H1 (cell line): ENCODE data around the gene TNXB. TPM values are rescaled to one million over a fixed set of nuclear protein-coding genes. Genes with fewer than 3 reads are reported as not detected.

Experiments
- CTCF ChIA-PET: fragments of 300-600 bp; sonication (Branson Sonifier 250); formaldehyde crosslinking; loops from one replicate; lab custom pipeline; 2021; ENCODE audit not compliant: partially characterized antibody; lab: Charles Lee
- POLR2A ChIA-PET: fragments of 300-600 bp; sonication (Branson Sonifier 250); formaldehyde crosslinking; loops from one replicate; lab custom pipeline; 2021; ENCODE audit warnings: inconsistent platforms; ENCODE audit not compliant: partially characterized antibody; lab: Charles Lee
- DNase-seq, 2 experiments: peaks; one replicate each; pipeline versions ENCODE4 v3.0.0 to v3.0.0-alpha.2; 2010 to 2022; ENCODE audit warnings: low spot score in 2 of 2, low read depth in 1 of 2, mixed read lengths in 1 of 2
- FAIRE-seq: peaks from 2 replicates; lab custom pipeline; 2011; peaks lifted over from hg19 to GRCh38; lab: Jason Lieb, UNC
- H2AFZ ChIP-seq: 2 replicates; pipeline ENCODE4 v1.8.1; 2012; ENCODE audit warnings: low read length, inconsistent platforms
- H2AK5ac ChIP-seq: 2 replicates; pipeline ENCODE4 v1.6.1; 2013; ENCODE audit warnings: low read depth, low read length
- H2BK120ac ChIP-seq: replicated peaks from 2 replicates; pipeline ENCODE3; 2013; ENCODE audit warnings: low read depth, low read length, inconsistent platforms
- H2BK12ac ChIP-seq: 2 replicates; pipeline ENCODE4 v1.6.1; 2013; ENCODE audit warnings: low read depth, low read length
- H2BK15ac ChIP-seq: 2 replicates; pipeline ENCODE4 v1.6.1; 2013; ENCODE audit warnings: low read length
- H2BK20ac ChIP-seq: 2 replicates; pipeline ENCODE4 v1.6.1; 2013; ENCODE audit warnings: low read length
- H2BK5ac ChIP-seq: 2 replicates; pipeline ENCODE4 v1.6.1; 2013; ENCODE audit warnings: low read depth, low read length
- H3K14ac ChIP-seq: 2 replicates; pipeline ENCODE4 v1.6.1; 2013; ENCODE audit warnings: inconsistent platforms; ENCODE audit not compliant: insufficient read length
- H3K18ac ChIP-seq: 2 replicates; pipeline ENCODE4 v1.6.1; 2013; ENCODE audit warnings: low read length; ENCODE audit errors: extremely low read depth
- H3K23ac ChIP-seq: 2 replicates; pipeline ENCODE4 v1.6.1; 2013; ENCODE audit warnings: inconsistent platforms; ENCODE audit not compliant: insufficient read length
- H3K23me2 ChIP-seq: 2 replicates; pipeline ENCODE4 v1.6.1; 2013; ENCODE audit warnings: low read depth, low read length
- H3K27ac ChIP-seq: 2 replicates; pipeline ENCODE4 v1.6.1; 2011; ENCODE audit warnings: low read depth, low read length, inconsistent platforms
- H3K27me3 ChIP-seq, 4 experiments: replicated peaks in 1 of 4; 1 replicate in 1 of 4; 2 replicates in 3 of 4; pipeline versions ENCODE4 v1.6.1 to v1.8.1; 2011 to 2013; ENCODE audit warnings: low read length in 3 of 4, mild to moderate bottlenecking in 3 of 4, inconsistent platforms in 2 of 4, mixed read lengths in 2 of 4, moderate library complexity in 1 of 4; ENCODE audit not compliant: control insufficient read depth in 3 of 4, insufficient read depth in 3 of 4; ENCODE audit errors: extremely low read depth in 1 of 4
- H3K36me3 ChIP-seq, 4 experiments: 2 replicates each; pipeline versions ENCODE4 v1.6.1 to v1.8.1; 2011 to 2013; ENCODE audit warnings: mild to moderate bottlenecking in 4 of 4, low read length in 3 of 4, moderate library complexity in 2 of 4, control low read depth in 1 of 4, inconsistent platforms in 1 of 4; ENCODE audit not compliant: insufficient read depth in 4 of 4, control insufficient read depth in 2 of 4
- H3K4ac ChIP-seq: replicated peaks from 2 replicates; pipeline ENCODE3; 2013; ENCODE audit warnings: low read length, low read depth, mixed read lengths, inconsistent platforms; ENCODE audit not compliant: insufficient read length
- H3K4me1 ChIP-seq, 4 experiments: replicated peaks in 1 of 4; 1 replicate in 1 of 4; 2 replicates in 3 of 4; pipeline versions ENCODE4 v1.6.1 to v1.8.1; 2011 to 2013; ENCODE audit warnings: low read length in 3 of 4, inconsistent platforms in 2 of 4, mixed read lengths in 1 of 4; ENCODE audit not compliant: insufficient read depth in 4 of 4, control insufficient read depth in 3 of 4
- H3K4me2 ChIP-seq, 2 experiments: 2 replicates each; pipeline versions ENCODE4 v1.6.1 to v1.8.1; 2011 to 2013; ENCODE audit warnings: low read depth in 2 of 2, low read length in 2 of 2, control low read depth in 1 of 2, inconsistent platforms in 1 of 2, mild to moderate bottlenecking in 1 of 2; ENCODE audit not compliant: insufficient read depth in 1 of 2
- H3K4me3 ChIP-seq, 4 experiments: fragments of 200-600, 300-600 bp in 1 of 4; sonication (generic), shearing (Covaris generic), sonication (Bioruptor Twin) in 1 of 4; 2 replicates each; pipeline versions ENCODE4 v1.5.1 to v1.8.1; 2011 to 2016; ENCODE audit warnings: low read length in 4 of 4, low read depth in 3 of 4, control low read depth in 2 of 4, inconsistent platforms in 2 of 4, mild to moderate bottlenecking in 2 of 4, mixed read lengths in 1 of 4, moderate library complexity in 1 of 4; ENCODE audit not compliant: insufficient read depth in 2 of 4; ENCODE audit errors: extremely low read depth in 1 of 4
- H3K56ac ChIP-seq: replicated peaks from 2 replicates; pipeline ENCODE3; 2013; ENCODE audit warnings: low read depth, mild to moderate bottlenecking, mixed read lengths, low read length, inconsistent platforms; ENCODE audit not compliant: insufficient read length
- H3K79me1 ChIP-seq: 2 replicates; pipeline ENCODE4 v1.6.1; 2013; ENCODE audit warnings: low read depth, low read length, control low read depth
- H3K79me2 ChIP-seq, 2 experiments: 2 replicates each; pipeline versions ENCODE4 v1.6.1 to v1.8.1; 2012 to 2013; ENCODE audit warnings: low read length in 2 of 2, mild to moderate bottlenecking in 2 of 2, inconsistent platforms in 1 of 2; ENCODE audit not compliant: insufficient read depth in 2 of 2, control insufficient read depth in 1 of 2
- H3K9ac ChIP-seq, 4 experiments: replicated peaks in 1 of 4; 1 replicate in 1 of 4; 2 replicates in 3 of 4; pipeline versions ENCODE4 v1.6.1 to v1.8.1; 2011 to 2013; ENCODE audit warnings: low read depth in 3 of 4, low read length in 3 of 4, control low read depth in 2 of 4, mild to moderate bottlenecking in 2 of 4, moderate library complexity in 2 of 4, inconsistent platforms in 1 of 4; ENCODE audit errors: extremely low read depth in 1 of 4
- H3K9me3 ChIP-seq, 2 experiments: 2 replicates each; pipeline versions ENCODE4 v1.6.1 to v1.8.1; 2012 to 2013; ENCODE audit warnings: mild to moderate bottlenecking in 2 of 2, moderate library complexity in 2 of 2, control low read depth in 1 of 2, inconsistent platforms in 1 of 2, low read depth in 1 of 2, low read length in 1 of 2, mixed read lengths in 1 of 2; ENCODE audit not compliant: insufficient read depth in 2 of 2
- H4K20me1 ChIP-seq, 2 experiments: replicated peaks in 1 of 2; 2 replicates each; pipeline versions ENCODE3 to v1.8.1; 2011 to 2013; ENCODE audit warnings: inconsistent platforms in 2 of 2, low read length in 2 of 2, mild to moderate bottlenecking in 1 of 2; ENCODE audit not compliant: insufficient read depth in 2 of 2, control insufficient read depth in 1 of 2
- H4K5ac ChIP-seq: 2 replicates; pipeline ENCODE4 v1.6.1; 2013; ENCODE audit warnings: low read length, low read depth, mixed read lengths, inconsistent platforms; ENCODE audit not compliant: insufficient read length
- H4K8ac ChIP-seq: 2 replicates; pipeline ENCODE4 v1.8.0; 2013; ENCODE audit warnings: mild to moderate bottlenecking, moderate library complexity, low read length, inconsistent platforms; ENCODE audit not compliant: insufficient read depth; ENCODE audit errors: extremely low read depth
- H4K91ac ChIP-seq: replicated peaks from 2 replicates; pipeline ENCODE3; 2013; ENCODE audit warnings: low read length, mixed read lengths, inconsistent platforms; ENCODE audit not compliant: insufficient read length
- ASH2L ChIP-seq: fragments of 200-600, 300-600 bp; sonication (generic); IDR thresholded peaks from one replicate; pipeline ENCODE4 v1.7.1; 2017; ENCODE audit warnings: low read length
- ATF3 ChIP-seq: IDR thresholded peaks from 2 replicates; pipeline ENCODE4 v1.6.1; 2011; ENCODE audit warnings: low read depth, mild to moderate bottlenecking, low read length; ENCODE audit not compliant: insufficient read depth
- CEBPB ChIP-seq: IDR thresholded peaks from 2 replicates; pipeline ENCODE4 v1.6.1; 2012; ENCODE audit warnings: low read depth, low read length
- CHD2 ChIP-seq: IDR thresholded peaks from 2 replicates; pipeline ENCODE4 v1.6.1; 2012; ENCODE audit warnings: low read length, improper control_type of control experiment
- EZH2 ChIP-seq: fragments of 200-600 bp; sonication (generic); IDR thresholded peaks from 2 replicates; pipeline ENCODE4 v1.7.1; 2012; ENCODE audit warnings: low read depth, mild to moderate bottlenecking, moderate library complexity, low read length, inconsistent platforms; ENCODE audit not compliant: severe bottlenecking
- GTF2F1 ChIP-seq: IDR thresholded peaks from 2 replicates; pipeline ENCODE4 v1.6.1; 2012; ENCODE audit warnings: low read depth, low read length, improper control_type of control experiment, borderline replicate concordance
- JUN ChIP-seq: IDR thresholded peaks from 2 replicates; pipeline ENCODE4 v1.6.1; 2011; ENCODE audit warnings: low read depth, mild to moderate bottlenecking, improper control_type of control experiment, low read length
- NANOG ChIP-seq: IDR thresholded peaks from 2 replicates; pipeline ENCODE4 v1.6.1; 2011; ENCODE audit warnings: low read length, low read depth, mild to moderate bottlenecking, inconsistent platforms; ENCODE audit not compliant: insufficient read depth, poor library complexity, severe bottlenecking
- NRF1 ChIP-seq: IDR thresholded peaks from 2 replicates; pipeline ENCODE4 v1.6.1; 2011; ENCODE audit warnings: mild to moderate bottlenecking, low read depth, low read length, improper control_type of control experiment
- PHF8 ChIP-seq: fragments of 200-600 bp; sonication (generic); conservative IDR thresholded peaks from 2 replicates; pipeline ENCODE4 v1.7.1; 2012; ENCODE audit warnings: low read depth, mild to moderate bottlenecking, inconsistent platforms, low read length, moderate library complexity
- SIX5 ChIP-seq: IDR thresholded peaks from 2 replicates; pipeline ENCODE4 v1.6.1; 2011; ENCODE audit warnings: mild to moderate bottlenecking, low read depth, low read length
- SP2 ChIP-seq: IDR thresholded peaks from 2 replicates; pipeline ENCODE4 v1.6.1; 2012; ENCODE audit warnings: mild to moderate bottlenecking, low read length, inconsistent platforms
- TAF1 ChIP-seq: IDR thresholded peaks from 2 replicates; pipeline ENCODE4 v1.6.1; 2011; ENCODE audit warnings: mild to moderate bottlenecking, low read depth, low read length
- TCF12 ChIP-seq: IDR thresholded peaks from 2 replicates; pipeline ENCODE4 v1.6.1; 2011; ENCODE audit warnings: low read depth, mild to moderate bottlenecking, low read length
- WGBS, 2 experiments: shearing (Covaris generic) in 1 of 2; methylation state at CpG; one replicate each; pipeline versions ENCODE4 v1.1.6 to v1.1.7; 2013 to 2015; ENCODE audit warnings: low lambda C conversion rate in 2 of 2, mixed read lengths in 2 of 2, inconsistent platforms in 1 of 2, low coverage in 1 of 2, missing lambda C conversion rate in 1 of 2; ENCODE audit not compliant: insufficient replicate concordance in 2 of 2, insufficient coverage in 1 of 2, insufficient read length in 1 of 2; ENCODE audit errors: extremely low coverage in 1 of 2, missing lambda C conversion rate in 1 of 2; 5-methylcytosine and 5-hydroxymethylcytosine counted together
- polyA plus RNA-seq, 7 experiments: library from polyadenylated mRNA; depleted of rRNA in 3 of 7; stranded (reverse) in 5 of 7; unstranded in 2 of 7; fragments of >200 nt in 5 of 7; fragments of 200-250 nt in 2 of 7; gene quantifications; 1 replicate in 5 of 7; 2 replicates in 1 of 7; 4 replicates in 1 of 7; pipeline versions ENCODE4 v1.2.1 to v1.2.3, GENCODE V29; 2011 to 2013; ENCODE audit warnings: missing spikeins in 2 of 7, mixed read lengths in 2 of 7
- total RNA-seq: library from RNA; stranded (reverse); fragmentation: NEBNext Ultra II Directional; extraction: Animal tissue kit (Norgen Biotek cat#: 25700); gene quantifications from 2 replicates; pipeline ENCODE4 v1.2.1, GENCODE V29; 2021

TNXB gene
- total and polyA plus RNA-seq, 2 of the 8 experiments (the other 6 are each of a cell fraction or from before 2014, with no cell fraction given): 3.1 to 4.8 TPM

GRCh38 chr6:32131439-32131948, 22.4 kb upstream of the TNXB start:
- no peak overlapping the region for H3K23ac ChIP-seq
- no peak overlapping the region for H2BK15ac ChIP-seq
- H3K9me3 ChIP-seq: no peaks in the 10 kb centered on the region
- H3K4ac ChIP-seq: no peak overlapping the region
- H4K8ac ChIP-seq: no peak overlapping the region
- no peak overlapping the region for H2BK120ac ChIP-seq
- peaks cover 5% of the 10 kb centered on the region for H3K23me2 ChIP-seq
- peaks cover 3 to 19% (median 8%) of the 10 kb centered on the region in 4 experiments; a peak in 6 of 7 replicates for H3K4me1 ChIP-seq
- H3K79me1 ChIP-seq: 0 out of 2 replicates have a peak, but pooled peaks cover 2% of the 10 kb centered on the region
- ChIA-PET POLR2A (interaction anchor here (1.0 to 6.5 kb wide), 5 partner anchors 9 to 21 kb away, joined by 4 to 70 read pairs (median 21); partner anchors contain the start of gene PRRT1), CTCF (interaction anchor here (2.1 to 5.6 kb wide), 2 partner anchors 13 to 17 kb away, joined by 8 to 76 read pairs; no protein-coding TSS in a partner anchor)
- no peak overlapping the region for H3K18ac ChIP-seq
- DNase-seq: no peak
- no peak overlapping the region for H4K5ac ChIP-seq
- no peak overlapping the region for H3K14ac ChIP-seq
- no peak overlapping the region for H3K27ac ChIP-seq
- H3K4me2 ChIP-seq: no peak overlapping the region
- H2AFZ ChIP-seq: no peak overlapping the region
- H2AK5ac ChIP-seq: no peak overlapping the region
- peaks cover 0 to 12% of the 10 kb centered on the region in 2 experiments; a peak in 1 of 4 replicates for H3K79me2 ChIP-seq
- H2BK12ac ChIP-seq: no peak overlapping the region
- H4K20me1 ChIP-seq: no peaks in the 10 kb centered on the region
- H3K4me3 ChIP-seq: no peak overlapping the region
- FAIRE-seq: no peak
- no peak overlapping the region for H2BK20ac ChIP-seq
- H2BK5ac ChIP-seq: no peak overlapping the region
- H3K27me3 ChIP-seq: no peaks in the 10 kb centered on the region
- no peak overlapping the region for H4K91ac ChIP-seq
- no peak overlapping the region for H3K9ac ChIP-seq
- WGBS, 2 experiments: 80% methylated on average over 14 of the region's 14 CpGs; no CpG with 5 or more reads in 1 of the 2 experiments
- H3K36me3 ChIP-seq: no peaks in the 10 kb centered on the region
- H3K56ac ChIP-seq: no peak overlapping the region
- TF ChIP-seq EZH2 (no peak), ASH2L (no peak), JUN (no peak), TAF1 (no peak), SIX5 (no peak), SP2 (no peak), NRF1 (no peak), CEBPB (no peak), TCF12 (no peak), CHD2 (no peak), ATF3 (no peak), NANOG (no peak), PHF8 (no peak), GTF2F1 (no peak)
